ENCODE data around the gene AKAP9. TPM values are rescaled to one million over a fixed set of nuclear protein-coding genes. Genes with fewer than 3 reads are reported as not detected.

The AKAP9 gene
- total RNA-seq, 1 experiment from 2014 or later: 71.3 TPM

- Histone ChIP-seq H3K4me2 (no peak overlapping the region), H3K27ac (no peak overlapping the region), H4K20me1 (ENCODE audit: insufficient read depth) (no peaks in the 10 kb centered on the region), H3K36me3 (ENCODE audit: low read depth) (no peaks in the 10 kb centered on the region), H3K79me2 (ENCODE audit: low read depth) (no peaks in the 10 kb centered on the region), H3K9me2 (ENCODE audit: insufficient read depth) (no peaks in the 10 kb centered on the region), H3K4me1 (replicated peaks; ENCODE audit: insufficient read depth) (no peaks in the 10 kb centered on the region), H2AFZ (no peak overlapping the region), H3F3A (ENCODE audit: insufficient read depth, low read depth) (no peaks in the 10 kb centered on the region), H3K9me3 (ENCODE audit: insufficient read depth, low read depth) (no peaks in the 10 kb centered on the region), H3K4me3 (no peak overlapping the region), H3K27me3 (ENCODE audit: insufficient read depth, low read depth) (no peaks in the 10 kb centered on the region)
- BruUV-seq (replicated peaks): no TSS peak
- DNase-seq: no peak
- ChIA-PET CTCF (no interaction called here), POLR2A (ENCODE audit: unreplicated experiment) (no interaction called here)
- TF ChIP-seq EZH2 (IDR thresholded peaks at IDR 0.05; ENCODE audit: low read depth) (no peak), CTCF (conservative IDR thresholded peaks at IDR 0.05) (no peak)
- intact Hi-C loops (cut with micrococcal nuclease; ENCODE audit: unreplicated experiment): no loop called here
Measured at GRCh38 chr7:92156990-92157389, 216.3 kb downstream of the AKAP9 start.

- no TSS peak for BruUV-seq (replicated peaks)
- no peak overlapping the region for H2AFZ ChIP-seq
- H3K27me3 ChIP-seq (ENCODE audit: insufficient read depth, low read depth): no peaks in the 10 kb centered on the region
- intact Hi-C loops (cut with micrococcal nuclease; ENCODE audit: unreplicated experiment): no loop called here
- no peaks in the 10 kb centered on the region for H3K9me2 ChIP-seq (ENCODE audit: insufficient read depth)
- ChIA-PET POLR2A (ENCODE audit: unreplicated experiment) (no interaction called here), CTCF (interaction anchor here (0.6 kb wide), 1 partner anchor 15 kb away, joined by 12 read pairs; no protein-coding TSS in a partner anchor)
- no peak overlapping the region for H3K27ac ChIP-seq
- no peak overlapping the region for H3K4me3 ChIP-seq
- TF ChIP-seq EZH2 (IDR thresholded peaks at IDR 0.05; ENCODE audit: low read depth): no peak
- TF ChIP-seq CTCF (conservative IDR thresholded peaks at IDR 0.05): no peak
- no peak overlapping the region for H3K4me2 ChIP-seq
- no peaks in the 10 kb centered on the region for H3F3A ChIP-seq (ENCODE audit: insufficient read depth, low read depth)
- H3K36me3 ChIP-seq (ENCODE audit: low read depth): no peaks in the 10 kb centered on the region
- DNase-seq: no peak
- no peaks in the 10 kb centered on the region for H3K4me1 ChIP-seq (replicated peaks; ENCODE audit: insufficient read depth)
- H3K79me2 ChIP-seq (ENCODE audit: low read depth): no peaks in the 10 kb centered on the region
- no peaks in the 10 kb centered on the region for H4K20me1 ChIP-seq (ENCODE audit: insufficient read depth)
- no peaks in the 10 kb centered on the region for H3K9me3 ChIP-seq (ENCODE audit: insufficient read depth, low read depth)
Measured at GRCh38 chr7:92158660-92159575, 218.3 kb downstream of the AKAP9 start.

Other genes with a start within 250 kb of the AKAP9 start
- gene MTERF1, start 60.2 kb upstream of the AKAP9 start, total RNA-seq (2021): 16.9 and 17.5 TPM in 2 replicates
- 58.9 and 89.0 TPM in 2 replicates for gene CYP51A1, start 193.6 kb downstream of the AKAP9 start, total RNA-seq (2021)
- gene LRRD1, start 238.3 kb downstream of the AKAP9 start, total RNA-seq (2021): not detected in 2 replicates

All from PC-9 (cell line).